Spinal cord (tissue), 10 donors: ENCODE measurements around the gene SYPL2. TPM values are rescaled to one million over a fixed set of nuclear protein-coding genes. Genes with fewer than 3 reads are reported as not detected.
"Not testable (repeated sequence)": the region's sequence is repeated elsewhere in the genome, so short reads cannot be mapped to it uniquely, and the experiment has no call there.

Experiments
- DNase-seq, 6 donors: peaks; one replicate each; pipeline versions ENCODE4 v3.0.0 to v3.0.0-alpha.2; 2013 to 2015; ENCODE audit warnings: low spot score in 6 of 6, low read depth in 4 of 6
- H3K27ac ChIP-seq: one replicate; pipeline ENCODE4 v1.5.1; 2013; ENCODE audit warnings: low read depth, low read length, control low read depth
- H3K27me3 ChIP-seq: one replicate; pipeline ENCODE4 v1.6.1; 2013; ENCODE audit warnings: low read length; ENCODE audit not compliant: control insufficient read depth, insufficient read depth
- H3K36me3 ChIP-seq: one replicate; pipeline ENCODE4 v1.6.1; 2013; ENCODE audit warnings: low read length; ENCODE audit not compliant: control insufficient read depth, insufficient read depth
- H3K4me1 ChIP-seq: one replicate; pipeline ENCODE4 v1.6.1; 2013; ENCODE audit warnings: low read length; ENCODE audit not compliant: control insufficient read depth, insufficient read depth
- H3K4me3 ChIP-seq: one replicate; pipeline ENCODE4 v1.5.1; 2013; ENCODE audit warnings: low read depth, low read length, control low read depth
- H3K9me3 ChIP-seq: one replicate; pipeline ENCODE4 v1.6.1; 2013; ENCODE audit warnings: low read length; ENCODE audit not compliant: control insufficient read depth, insufficient read depth
- WGBS: methylation state at CpG from one replicate; pipeline ENCODE4 v1.1.5; 2013; ENCODE audit warnings: missing lambda C conversion rate; ENCODE audit not compliant: insufficient coverage; 5-methylcytosine and 5-hydroxymethylcytosine counted together
- polyA plus RNA-seq, 2 donors: library from polyadenylated mRNA; unstranded; fragments of 120-200 nt; gene quantifications; one replicate each; pipeline ENCODE4 v1.2.1, GENCODE V29; 2013; ENCODE audit not compliant: insufficient read length in 2 of 2
- total RNA-seq, 2 donors: library from RNA; depleted of rRNA in 1 of 2; stranded (reverse); fragments of 120-200 nt in 1 of 2; fragments of >200 nt in 1 of 2; gene quantifications; one replicate each; pipeline versions ENCODE4 v1.2.3 to v1.2.4, GENCODE V29; 2013 to 2014
- donor health status: healthy.

Gene SYPL2
- total and polyA plus RNA-seq, 4 donors = 0.10 to 1.1 (median 0.75) TPM

DNA sequence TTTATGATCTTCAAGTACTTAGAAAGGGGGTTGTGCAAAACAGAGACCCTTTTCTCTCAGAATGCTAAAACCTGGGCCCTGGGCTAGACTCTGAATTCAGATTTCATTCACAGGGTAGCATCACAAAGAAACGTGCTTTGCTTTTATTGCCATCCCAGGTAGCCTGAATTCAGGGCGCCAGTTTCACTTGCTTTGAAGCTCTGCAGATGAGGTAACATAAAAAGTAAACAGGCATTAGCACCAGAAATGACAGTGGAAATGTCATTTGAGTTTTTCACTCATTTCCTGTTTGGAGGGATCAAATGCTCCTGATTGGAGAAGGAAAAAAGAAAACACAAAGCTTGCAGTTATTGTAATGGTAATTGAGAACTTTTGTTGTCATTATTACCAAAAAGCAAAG lies 2.6 kb downstream of the SYPL2 start:
- H3K27ac ChIP-seq = no peak overlapping the region
- DNase-seq = no peak
- peaks cover 17% of the 10 kb centered on the region for H3K4me1 ChIP-seq
- 17% methylated on average over 2 of the region's 2 CpGs for WGBS
- H3K36me3 ChIP-seq = no peaks in the 10 kb centered on the region
- H3K27me3 ChIP-seq = peaks cover 73% of the 10 kb centered on the region
- H3K9me3 ChIP-seq = no peaks in the 10 kb centered on the region
- no peak overlapping the region for H3K4me3 ChIP-seq

GRCh38 chr1:109470245-109470644 lies 3.9 kb downstream of the SYPL2 start:
- Histone ChIP-seq H3K4me1 (peaks cover 17% of the 10 kb centered on the region), H3K4me3 (no peak overlapping the region), H3K36me3 (no peaks in the 10 kb centered on the region), H3K27ac (no peak overlapping the region), H3K9me3 (no peaks in the 10 kb centered on the region), H3K27me3 (peaks cover 62% of the 10 kb centered on the region)
- DNase-seq = no peak
- WGBS = 74% methylated on average over 5 of the region's 6 CpGs

DNA sequence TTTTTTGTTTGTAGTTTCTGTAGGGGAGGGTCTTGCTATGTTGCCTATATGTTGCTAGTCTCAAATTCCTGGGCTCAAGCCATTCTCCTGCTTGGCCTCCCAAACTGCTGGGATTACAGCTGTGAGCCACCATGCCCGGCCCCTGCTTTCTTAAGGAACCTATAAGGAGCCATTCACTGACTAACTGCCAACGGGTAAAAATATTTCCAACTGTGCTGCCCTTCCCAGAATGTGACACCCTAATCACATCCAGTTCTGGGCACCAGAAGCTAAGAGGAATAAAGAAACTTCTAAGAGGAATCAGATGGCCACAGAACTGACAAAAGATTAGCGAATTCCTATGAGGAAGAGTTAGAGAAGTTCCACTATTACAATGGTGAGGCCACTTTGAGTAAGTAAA lies 6.4 kb downstream of the SYPL2 start:
- no peak for DNase-seq
- H3K9me3 ChIP-seq = no peaks in the 10 kb centered on the region
- no peak overlapping the region for H3K27ac ChIP-seq
- H3K27me3 ChIP-seq = peaks cover 49% of the 10 kb centered on the region
- no peak overlapping the region for H3K4me3 ChIP-seq
- no peaks in the 10 kb centered on the region for H3K36me3 ChIP-seq
- H3K4me1 ChIP-seq = no peaks in the 10 kb centered on the region
- 75% methylated on average over 1 of the region's 3 CpGs for WGBS

DNA sequence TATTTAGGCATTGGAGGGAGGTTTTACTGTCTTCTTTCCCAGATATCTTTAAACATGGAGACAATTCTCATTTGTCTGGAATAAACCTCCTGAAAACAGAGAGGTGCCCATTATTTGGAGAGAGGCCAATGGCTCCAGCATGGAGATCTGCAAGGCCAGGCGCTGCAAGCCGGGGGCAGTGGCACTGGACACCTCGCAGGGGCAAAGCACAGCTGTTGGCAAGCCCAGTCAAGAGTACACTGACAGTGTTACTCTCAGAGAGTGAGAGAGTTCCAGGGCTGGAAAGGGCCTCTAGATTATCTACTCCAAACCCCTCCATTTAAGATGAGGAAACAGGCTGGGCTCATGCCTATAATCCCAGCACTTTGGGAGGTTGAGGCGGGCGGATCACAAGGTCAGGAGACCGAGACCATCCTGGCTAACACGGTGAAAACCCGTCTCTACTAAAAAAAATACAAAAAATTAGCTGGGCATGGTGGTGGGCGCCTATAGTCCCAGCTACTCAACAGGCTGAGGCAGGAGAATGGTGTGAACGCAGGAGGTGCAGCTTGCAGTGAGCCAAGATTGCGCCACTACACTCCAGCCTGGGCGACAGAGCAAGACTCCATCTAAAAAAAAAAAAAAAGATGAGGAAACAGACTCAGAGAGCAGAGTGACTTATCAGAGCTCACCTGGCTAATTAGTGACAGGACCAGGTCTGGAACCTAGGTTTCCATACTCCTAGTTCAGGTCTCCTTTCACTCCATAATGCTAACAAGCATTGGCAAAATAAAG lies 7.1 kb downstream of the SYPL2 start:
- H3K27me3 ChIP-seq = peaks cover 47% of the 10 kb centered on the region
- H3K36me3 ChIP-seq = not testable (repeated sequence)

GRCh38 chr1:109474697-109475096 lies 8.4 kb downstream of the SYPL2 start:
- WGBS = 93% methylated on average over 1 of the region's 1 CpG
- Histone ChIP-seq H3K27me3 (peaks cover 42% of the 10 kb centered on the region), H3K4me3 (no peak overlapping the region), H3K27ac (no peak overlapping the region), H3K36me3 (no peaks in the 10 kb centered on the region), H3K4me1 (no peaks in the 10 kb centered on the region), H3K9me3 (no peaks in the 10 kb centered on the region)
- no peak for DNase-seq

More for the DNA sequence above, 7.1 kb downstream of the SYPL2 start:
- not testable (repeated sequence) for H3K9me3 ChIP-seq, H3K4me3 ChIP-seq, H3K4me1 ChIP-seq, DNase-seq, H3K27ac ChIP-seq
- WGBS = 89% methylated on average over 5 of the region's 12 CpGs

- Histone ChIP-seq H3K4me3 (no peak overlapping the region), H3K4me1 (no peaks in the 10 kb centered on the region), H3K9me3 (no peaks in the 10 kb centered on the region), H3K27me3 (peaks cover 37% of the 10 kb centered on the region), H3K27ac (no peak overlapping the region), H3K36me3 (no peaks in the 10 kb centered on the region)
- no peak for DNase-seq
- 83% methylated on average over 9 of the region's 9 CpGs for WGBS
Observed at GRCh38 chr1:109475261-109475660, 8.9 kb downstream of the SYPL2 start.

GRCh38 chr1:109476825-109477224 lies 10.5 kb downstream of the SYPL2 start:
- Histone ChIP-seq H3K27me3 (peaks cover 22% of the 10 kb centered on the region), H3K27ac (no peak overlapping the region), H3K9me3 (no peaks in the 10 kb centered on the region), H3K36me3 (no peaks in the 10 kb centered on the region), H3K4me1 (peaks cover 3% of the 10 kb centered on the region), H3K4me3 (no peak overlapping the region)
- no CpG with 5 or more reads among the region's 8 CpGs for WGBS
- DNase-seq = no peak

GRCh38 chr1:109477821-109478220 lies 11.5 kb downstream of the SYPL2 start:
- no peak overlapping the region for H3K4me3 ChIP-seq
- H3K4me1 ChIP-seq = peaks cover 3% of the 10 kb centered on the region
- WGBS = 71% methylated on average over 6 of the region's 6 CpGs
- no peak overlapping the region for H3K27ac ChIP-seq
- peaks cover 22% of the 10 kb centered on the region for H3K27me3 ChIP-seq
- H3K36me3 ChIP-seq = no peaks in the 10 kb centered on the region
- no peaks in the 10 kb centered on the region for H3K9me3 ChIP-seq
- DNase-seq = no peak

DNA sequence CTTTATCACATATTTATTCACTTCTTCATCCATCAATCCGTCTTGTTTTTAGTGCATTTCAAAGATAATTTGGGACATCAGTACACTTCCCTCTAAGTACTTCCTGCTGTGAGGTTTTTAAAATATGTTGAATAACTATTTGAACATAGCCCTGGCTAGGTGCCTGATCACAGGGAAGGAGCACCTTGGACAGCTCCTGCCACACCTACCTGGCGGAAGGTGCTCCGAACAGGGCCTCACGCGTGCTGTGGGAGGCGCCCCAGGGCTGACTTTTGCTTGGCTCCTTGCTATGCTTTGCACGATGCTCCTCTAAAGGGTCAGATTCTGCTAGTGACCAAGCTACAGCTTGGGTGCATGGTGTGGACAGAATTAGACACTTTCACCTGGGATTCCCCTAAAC lies 12.5 kb downstream of the SYPL2 start:
- peaks cover 10% of the 10 kb centered on the region for H3K4me1 ChIP-seq
- no peak for DNase-seq
- peaks cover 20% of the 10 kb centered on the region for H3K27me3 ChIP-seq
- H3K36me3 ChIP-seq = no peaks in the 10 kb centered on the region
- 25% methylated on average over 6 of the region's 7 CpGs for WGBS
- no peak overlapping the region for H3K4me3 ChIP-seq
- no peak overlapping the region for H3K27ac ChIP-seq
- H3K9me3 ChIP-seq = no peaks in the 10 kb centered on the region

- WGBS = 68% methylated on average over 5 of the region's 5 CpGs
- Histone ChIP-seq H3K4me1 (peaks cover 12% of the 10 kb centered on the region), H3K9me3 (no peaks in the 10 kb centered on the region), H3K27me3 (peaks cover 20% of the 10 kb centered on the region), H3K4me3 (no peak overlapping the region), H3K36me3 (no peaks in the 10 kb centered on the region), H3K27ac (no peak overlapping the region)
- DNase-seq = no peak
Observed at GRCh38 chr1:109479311-109479710, 13.0 kb downstream of the SYPL2 start.
